ENCODE measurements around the gene SLC35B3.
"Not testable (repeated sequence)": the region's sequence is repeated elsewhere in the genome, so short reads cannot be mapped to it uniquely, and the experiment has no call there.

The SLC35B3 gene

GRCh38 chr6:8415280-8415679, 20.1 kb downstream of the SLC35B3 start:
- in situ Hi-C loops (cut with MboI; ENCODE audit: low sequenced_read_pairs): no loop called here

GRCh38 chr6:8414844-8415243, 20.5 kb downstream of the SLC35B3 start:
- in situ Hi-C loops (cut with MboI; ENCODE audit: low sequenced_read_pairs): no loop called here

- in situ Hi-C loops (cut with MboI; ENCODE audit: low sequenced_read_pairs): not testable (repeated sequence)
Measured at GRCh38 chr6:8405946-8406345, 29.4 kb downstream of the SLC35B3 start.

GRCh38 chr6:8402546-8402945, 32.8 kb downstream of the SLC35B3 start:
- in situ Hi-C loops (cut with MboI; ENCODE audit: low sequenced_read_pairs): no loop called here

- in situ Hi-C loops (cut with MboI; ENCODE audit: low sequenced_read_pairs): no loop called here
Measured at GRCh38 chr6:8400663-8401062, 34.7 kb downstream of the SLC35B3 start.

GRCh38 chr6:8392569-8392968, 42.8 kb downstream of the SLC35B3 start:
- in situ Hi-C loops (cut with MboI; ENCODE audit: low sequenced_read_pairs): no loop called here

GRCh38 chr6:8391934-8392333, 43.4 kb downstream of the SLC35B3 start:
- in situ Hi-C loops (cut with MboI; ENCODE audit: low sequenced_read_pairs): no loop called here

- in situ Hi-C loops (cut with MboI; ENCODE audit: low sequenced_read_pairs): no loop called here
Measured at GRCh38 chr6:8389036-8389818, 46.1 kb downstream of the SLC35B3 start.

- in situ Hi-C loops (cut with MboI; ENCODE audit: low sequenced_read_pairs): no loop called here
Measured at GRCh38 chr6:8387942-8388437, 47.4 kb downstream of the SLC35B3 start.

GRCh38 chr6:8383584-8383983, 51.8 kb downstream of the SLC35B3 start:
- in situ Hi-C loops (cut with MboI; ENCODE audit: low sequenced_read_pairs): no loop called here

GRCh38 chr6:8382434-8382833, 52.9 kb downstream of the SLC35B3 start:
- in situ Hi-C loops (cut with MboI; ENCODE audit: low sequenced_read_pairs): no loop called here

- in situ Hi-C loops (cut with MboI; ENCODE audit: low sequenced_read_pairs): no loop called here
Measured at GRCh38 chr6:8375916-8376315, 59.4 kb downstream of the SLC35B3 start.

Measured in HL-60/S4 treated with retinoic acid at 250 ng/mL for 4 days and 3 days (cell line).